ENCODE data around the gene BIVM. TPM values are rescaled to one million over a fixed set of nuclear protein-coding genes. Genes with fewer than 3 reads are reported as not detected.

Gene BIVM
- total RNA-seq, 1 experiment from 2014 or later: 31.8 TPM

DNA sequence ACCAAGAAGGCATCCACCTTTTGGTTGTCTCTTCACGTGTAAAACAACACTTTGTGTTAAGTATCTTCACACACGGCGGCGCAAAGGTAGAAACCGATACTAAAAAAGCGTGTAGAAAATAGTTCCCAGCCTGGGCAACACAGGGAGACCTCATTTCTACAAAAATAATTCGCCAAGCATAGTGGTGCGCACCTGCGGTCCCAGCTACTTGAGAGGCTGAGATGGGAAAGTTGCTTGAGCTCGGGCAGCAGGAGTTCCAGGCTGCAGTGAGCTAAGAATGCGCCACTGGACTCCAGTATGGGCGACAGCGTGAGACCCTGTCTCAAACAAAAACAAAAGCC is 46.3 kb downstream of the BIVM start:
- no peak for DNase-seq (ENCODE audit: low spot score)

DNA sequence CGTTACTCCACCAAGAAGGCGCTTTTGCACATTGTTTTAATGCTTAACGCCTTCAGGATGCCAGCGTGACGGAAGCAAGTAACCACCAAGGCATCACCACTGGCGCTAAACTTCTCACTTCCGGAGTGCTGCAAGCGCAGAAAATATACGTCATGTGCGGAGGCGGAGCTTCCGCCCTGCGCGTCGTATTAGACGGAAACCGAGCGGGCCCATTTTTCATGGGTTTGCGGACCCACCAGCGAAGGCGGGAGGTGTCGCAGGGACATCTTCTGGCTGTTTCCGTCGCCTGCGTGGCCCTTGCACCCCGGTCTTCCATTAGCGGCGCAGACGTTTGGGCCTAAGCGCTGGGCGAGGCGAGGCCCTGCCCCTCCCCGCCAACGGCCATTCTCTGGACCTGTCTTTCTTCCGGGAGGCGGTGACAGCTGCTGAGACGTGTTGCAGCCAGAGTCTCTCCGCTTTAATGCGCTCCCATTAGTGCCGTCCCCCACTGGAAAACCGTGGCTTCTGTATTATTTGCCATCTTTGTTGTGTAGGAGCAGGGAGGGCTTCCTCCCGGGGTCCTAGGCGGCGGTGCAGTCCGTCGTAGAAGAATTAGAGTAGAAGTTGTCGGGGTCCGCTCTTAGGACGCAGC is 46.8 kb downstream of the BIVM start, which contains the start of gene ERCC5:
Gene ERCC5 (plus strand): TSS at position 403 of the 631 bp plus-strand sequence. CDS start 235 bp downstream, outside the sequence.
- DNase-seq (ENCODE audit: low spot score): peak; percentile 93

DNA sequence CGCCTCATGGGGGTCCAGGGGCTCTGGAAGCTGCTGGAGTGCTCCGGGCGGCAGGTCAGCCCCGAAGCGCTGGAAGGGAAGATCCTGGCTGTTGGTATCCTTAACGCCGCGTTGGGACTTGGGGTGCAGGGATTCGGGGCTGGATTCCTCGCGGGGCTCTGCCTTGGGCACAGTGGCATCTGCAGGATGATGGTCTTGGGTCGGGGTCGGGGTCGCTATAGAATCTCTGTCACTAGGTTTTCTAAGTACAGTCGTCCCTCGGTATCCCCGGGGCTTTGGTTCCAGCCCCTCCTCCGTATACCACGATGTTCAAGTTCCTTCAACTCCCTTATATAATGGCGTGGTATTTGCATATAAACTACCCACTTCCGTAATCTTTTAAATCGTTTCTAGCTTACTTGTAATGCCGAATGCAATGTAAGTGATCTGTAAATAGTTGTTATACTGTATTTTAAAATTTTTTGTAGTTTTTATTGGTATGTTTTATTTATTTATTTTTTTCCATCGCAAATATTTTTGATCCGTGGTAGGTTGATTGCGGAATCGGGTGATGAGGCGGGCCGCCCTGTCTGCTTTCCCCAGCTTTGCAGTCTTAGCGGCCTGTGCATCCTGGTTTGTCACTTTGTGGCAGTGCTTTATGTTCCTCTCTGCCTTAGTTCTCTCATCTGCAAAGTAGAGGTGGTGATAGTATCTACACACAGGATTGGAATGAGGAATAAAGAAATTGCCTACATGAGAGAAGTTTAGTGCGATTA is 47.5 kb downstream of the BIVM start:
- peak; percentile 30 for DNase-seq (ENCODE audit: low spot score)

DNA sequence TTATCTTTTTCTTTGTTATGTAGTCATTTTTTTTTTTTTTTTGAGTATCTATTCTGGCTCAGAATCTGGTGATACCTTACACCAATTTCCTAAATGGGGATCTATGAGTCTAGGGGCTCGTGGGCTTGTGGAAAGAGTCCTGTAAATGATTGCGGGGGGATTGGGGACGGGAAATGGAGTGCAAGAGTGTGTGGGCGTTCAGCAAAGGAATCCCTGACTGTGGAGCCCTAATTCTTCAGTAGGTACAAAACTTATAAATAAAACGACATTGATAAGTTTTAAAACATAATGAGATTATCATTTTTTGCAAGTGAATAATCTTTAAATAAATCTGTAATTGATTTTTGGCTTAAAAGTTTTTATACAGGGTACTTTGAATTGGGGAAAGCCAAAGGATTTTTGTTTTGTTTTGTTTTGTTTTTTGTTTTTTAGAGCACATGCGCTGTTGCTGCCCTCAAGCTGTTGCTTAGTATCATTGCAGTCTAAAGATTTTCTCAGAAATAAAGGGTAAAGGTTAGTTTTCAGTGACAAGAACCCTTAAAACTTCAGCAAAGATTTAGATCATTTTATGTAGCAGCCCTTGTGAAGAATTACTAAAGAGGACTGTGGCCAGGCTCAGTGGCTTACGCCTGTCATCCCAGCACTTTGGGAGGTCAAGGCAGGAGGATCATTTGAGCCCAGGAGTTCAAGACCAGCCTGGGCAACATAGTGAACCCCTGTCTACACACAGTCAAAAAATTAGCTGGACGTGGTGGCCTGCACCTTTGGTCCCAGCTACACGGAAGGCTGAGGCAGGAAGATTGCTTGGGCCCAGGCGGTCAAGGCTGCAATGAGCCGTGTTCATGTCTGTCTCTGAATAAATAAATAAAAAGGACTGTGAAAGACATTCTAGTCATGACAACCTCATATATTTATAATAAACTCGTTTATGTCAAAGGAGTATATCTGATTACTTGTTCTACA is 48.6 kb downstream of the BIVM start:
- peak; percentile 33 for DNase-seq (ENCODE audit: low spot score)

DNA sequence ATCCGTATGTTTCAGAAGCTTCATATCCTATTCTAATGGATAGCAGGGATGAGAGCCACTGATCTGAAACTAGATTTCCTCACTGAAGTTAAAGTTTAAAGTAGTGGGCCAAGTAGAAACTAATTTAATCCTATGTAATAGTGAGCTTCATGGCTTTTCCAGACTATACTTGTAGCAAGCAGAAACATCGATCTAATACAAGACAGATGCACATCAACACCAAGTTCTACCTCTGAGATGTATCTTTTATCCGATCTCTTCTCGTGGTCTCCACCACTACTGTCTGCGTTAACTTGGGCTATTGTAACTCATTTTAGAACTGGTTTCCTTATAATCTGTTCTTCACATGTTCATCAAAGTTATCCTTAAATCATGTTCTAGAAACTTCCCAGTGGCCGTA is 50.0 kb downstream of the BIVM start:
- DNase-seq (ENCODE audit: low spot score): no peak

DNA sequence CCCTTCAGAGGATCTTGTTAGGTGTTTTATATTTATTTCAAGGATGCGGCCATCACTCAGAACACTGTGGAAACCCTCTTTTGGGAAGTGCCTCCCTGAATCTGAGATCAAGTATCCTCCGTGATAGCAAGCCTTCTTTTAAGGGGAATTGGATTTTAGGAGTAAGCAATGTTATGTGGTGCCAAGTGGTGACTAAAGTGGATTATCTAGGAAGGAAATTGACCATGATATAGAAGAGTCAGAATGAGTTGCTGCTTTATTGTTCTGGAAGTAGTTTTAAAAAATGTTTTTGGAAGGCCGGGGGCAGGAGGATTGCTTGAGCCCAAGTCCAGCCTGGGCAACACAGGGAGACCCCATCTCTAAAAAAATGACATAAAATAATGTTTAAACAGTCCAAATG is 53.6 kb downstream of the BIVM start:
- no peak for DNase-seq (ENCODE audit: low spot score)

DNA sequence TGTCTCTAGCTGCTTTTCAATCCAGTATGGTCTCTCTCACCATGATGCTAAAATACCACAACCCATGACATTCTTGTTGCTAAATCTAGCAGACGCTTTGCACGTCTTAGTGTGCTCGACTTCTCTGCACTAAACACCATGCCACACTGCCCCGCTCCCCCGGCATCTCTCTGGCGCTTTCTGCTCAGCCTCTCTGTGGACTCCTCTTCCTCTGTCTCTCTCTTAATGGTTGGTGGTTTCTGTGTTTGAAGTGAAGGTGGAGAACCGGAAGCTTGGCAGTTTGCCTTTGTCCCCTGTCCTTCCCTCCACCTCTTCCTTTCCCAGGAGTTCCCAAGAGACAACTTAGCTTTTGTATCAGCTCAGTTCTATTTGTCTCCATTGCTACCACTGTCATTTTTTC is 55.8 kb downstream of the BIVM start:
- no peak for DNase-seq (ENCODE audit: low spot score)

DNA sequence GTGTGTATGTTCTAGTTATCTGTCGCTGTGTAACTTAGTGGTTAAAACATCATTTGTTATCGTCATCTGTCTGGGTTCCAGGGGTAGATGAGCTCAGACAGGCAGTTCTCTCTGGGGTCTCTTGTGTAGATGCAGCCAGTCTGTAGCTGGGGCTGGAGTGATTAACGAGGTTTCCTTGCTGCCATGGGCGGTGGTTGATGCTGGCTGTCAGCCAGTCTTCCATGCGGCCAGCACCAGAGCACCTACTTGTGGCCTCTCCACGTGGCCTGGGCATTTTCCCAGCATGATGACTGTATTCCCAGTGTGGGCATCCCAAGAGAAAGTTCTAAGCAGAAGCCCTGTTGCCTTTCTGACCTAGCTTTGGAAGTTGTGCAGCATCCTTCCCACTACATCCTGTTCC is 57.6 kb downstream of the BIVM start:
- DNase-seq (ENCODE audit: low spot score): peak; percentile 46

DNA sequence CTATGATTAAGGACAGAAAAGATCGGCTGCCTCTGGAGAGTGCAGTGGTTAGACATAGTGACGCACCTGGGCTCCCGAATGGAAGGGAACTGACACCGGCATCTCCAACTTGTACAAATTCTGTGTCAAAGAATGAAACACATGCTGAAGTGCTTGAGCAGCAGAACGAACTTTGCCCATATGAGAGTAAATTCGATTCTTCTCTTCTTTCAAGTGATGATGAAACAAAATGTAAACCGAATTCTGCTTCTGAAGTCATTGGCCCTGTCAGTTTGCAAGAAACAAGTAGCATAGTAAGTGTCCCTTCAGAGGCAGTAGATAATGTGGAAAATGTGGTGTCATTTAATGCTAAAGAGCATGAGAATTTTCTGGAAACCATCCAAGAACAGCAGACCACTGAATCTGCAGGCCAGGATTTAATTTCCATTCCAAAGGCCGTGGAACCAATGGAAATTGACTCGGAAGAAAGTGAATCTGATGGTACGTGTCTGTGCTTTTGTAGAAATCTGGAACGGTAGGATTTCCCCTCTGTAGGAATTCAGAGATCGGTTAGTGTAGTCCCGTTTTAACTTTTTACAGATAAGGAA is 63.8 kb downstream of the BIVM start:
- no peak for DNase-seq (ENCODE audit: low spot score)

DNA sequence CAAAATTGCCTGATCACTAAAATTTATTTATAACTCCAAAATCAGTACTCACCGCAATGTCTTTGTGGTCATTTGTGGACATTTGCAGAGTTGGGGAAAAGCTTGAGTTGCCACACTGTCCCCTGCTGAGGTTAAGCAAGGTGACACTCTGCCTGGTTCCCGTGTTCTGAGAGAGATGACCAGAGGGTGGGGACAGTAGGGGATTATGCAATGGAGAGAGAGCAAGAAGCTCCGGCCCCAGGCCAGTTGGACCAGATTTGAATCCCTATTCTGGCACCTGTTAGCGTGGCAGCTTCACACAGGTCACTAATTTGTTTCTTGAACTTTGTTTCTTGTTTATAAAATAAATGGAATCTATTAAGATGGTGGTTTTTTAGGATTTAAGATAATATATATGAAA is 64.7 kb downstream of the BIVM start:
- no peak for DNase-seq (ENCODE audit: low spot score)

DNA sequence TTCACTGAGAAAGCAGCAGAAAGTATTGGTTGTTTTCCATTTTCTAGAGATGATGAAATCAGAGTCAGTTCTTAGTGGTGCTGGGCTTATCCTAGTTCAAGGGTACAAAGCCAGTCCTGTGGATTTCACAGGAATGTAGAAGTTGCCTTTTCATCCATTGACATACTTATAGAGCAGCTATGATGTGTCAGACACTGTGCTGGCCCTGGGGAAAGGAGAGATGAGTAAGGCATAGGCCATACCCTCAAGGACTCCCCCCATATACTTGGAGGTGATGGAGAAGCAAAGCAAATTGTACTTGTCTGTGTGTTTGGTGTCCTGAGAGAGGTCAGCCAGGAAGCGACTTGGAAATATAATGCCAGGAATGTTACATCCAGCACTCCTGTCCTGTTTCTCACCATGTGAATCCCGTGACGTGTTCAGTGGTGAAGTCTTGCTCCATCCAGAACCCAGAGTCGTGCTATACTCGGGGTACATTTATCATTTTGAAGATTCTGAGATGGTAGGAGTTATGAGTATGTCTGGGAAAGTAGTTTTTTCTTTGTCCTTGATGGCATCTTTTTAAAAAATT is 69.5 kb downstream of the BIVM start:
- DNase-seq (ENCODE audit: low spot score): no peak

DNA sequence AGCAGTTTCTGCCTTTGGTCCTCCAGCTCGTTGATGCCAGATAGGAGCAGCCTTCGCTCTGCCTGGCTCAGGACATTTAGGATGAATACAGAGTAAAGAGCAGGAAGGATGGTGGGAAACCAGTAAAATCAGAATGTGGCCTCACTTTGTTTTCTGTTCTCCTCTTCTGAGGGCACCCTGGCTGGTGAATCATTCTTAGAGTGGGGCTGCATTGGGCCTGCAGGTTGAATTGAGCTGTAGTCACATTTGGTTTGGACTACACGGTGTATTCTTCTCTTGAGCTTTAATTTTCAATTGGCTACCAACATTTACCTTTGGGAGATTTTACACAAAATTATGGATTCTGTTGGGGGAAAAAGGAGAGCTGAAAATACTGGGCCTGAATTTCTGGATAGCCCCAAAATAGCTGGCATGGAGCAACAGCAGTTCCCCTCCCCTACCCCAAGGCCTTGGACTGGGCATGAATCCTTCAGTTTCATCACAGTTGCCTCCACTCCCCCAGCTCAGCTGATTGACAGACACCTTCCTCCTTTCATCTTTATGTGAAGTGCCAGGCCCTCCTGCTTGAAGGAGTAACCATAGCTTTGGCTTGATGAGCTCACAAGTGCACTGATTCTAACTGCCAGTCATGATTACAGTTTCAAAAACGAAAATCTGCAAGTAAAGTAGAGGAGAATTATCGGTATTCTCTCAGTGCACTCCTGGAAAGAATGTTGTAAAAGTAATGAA is 71.2 kb downstream of the BIVM start:
- DNase-seq (ENCODE audit: low spot score): no peak

DNA sequence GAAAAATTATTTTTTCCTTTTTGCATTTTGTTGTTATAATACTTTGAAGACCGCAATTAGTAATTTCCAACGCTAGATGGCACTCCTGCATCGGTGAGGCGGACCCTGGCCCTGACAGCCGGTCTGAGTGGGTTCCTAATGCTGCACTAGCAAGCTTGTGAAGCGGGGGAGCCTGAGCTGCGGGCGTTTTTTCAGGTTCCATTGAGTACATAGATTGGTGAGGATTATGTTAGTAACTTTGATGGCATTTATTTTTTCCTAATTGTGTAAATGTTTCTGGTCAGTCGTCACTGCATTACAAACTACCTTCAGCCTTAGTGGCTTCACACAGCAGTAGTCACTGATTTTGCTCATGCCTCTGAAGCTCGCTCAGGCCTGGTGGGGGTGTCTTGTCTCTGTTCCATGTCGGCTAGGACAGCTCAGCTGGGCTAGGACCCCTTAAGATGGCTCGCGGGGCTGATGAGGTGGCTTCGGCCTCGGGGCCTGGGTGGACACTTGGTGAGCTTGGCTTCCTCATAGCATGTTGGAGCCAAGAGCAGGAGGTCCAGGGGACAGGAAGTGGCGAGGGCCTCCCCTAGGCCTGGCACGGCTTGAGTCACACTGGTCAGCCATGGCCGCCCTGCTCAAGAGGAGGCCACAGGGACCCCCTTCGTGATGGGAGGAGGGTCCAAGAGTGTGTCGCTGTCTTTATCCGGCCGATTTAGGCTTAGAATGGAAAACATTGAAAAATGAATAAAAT is 71.9 kb downstream of the BIVM start:
- DNase-seq (ENCODE audit: low spot score): peak; percentile 40

DNA sequence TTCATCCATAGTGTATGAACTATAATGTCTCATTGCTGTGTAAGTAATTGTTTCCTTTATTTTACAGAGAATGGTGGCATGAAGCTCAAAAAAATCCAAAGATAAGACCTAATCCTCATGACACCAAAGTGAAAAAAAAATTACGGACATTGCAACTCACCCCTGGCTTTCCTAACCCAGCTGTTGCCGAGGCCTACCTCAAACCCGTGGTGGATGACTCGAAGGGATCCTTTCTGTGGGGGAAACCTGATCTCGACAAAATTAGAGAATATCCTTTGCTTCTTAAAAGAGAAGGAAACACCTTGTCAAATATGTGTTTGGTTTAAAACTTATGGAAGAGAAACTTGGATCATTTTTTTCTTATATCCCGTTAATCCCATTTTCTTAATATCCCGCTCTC is 73.2 kb downstream of the BIVM start:
- no peak for DNase-seq (ENCODE audit: low spot score)

DNA sequence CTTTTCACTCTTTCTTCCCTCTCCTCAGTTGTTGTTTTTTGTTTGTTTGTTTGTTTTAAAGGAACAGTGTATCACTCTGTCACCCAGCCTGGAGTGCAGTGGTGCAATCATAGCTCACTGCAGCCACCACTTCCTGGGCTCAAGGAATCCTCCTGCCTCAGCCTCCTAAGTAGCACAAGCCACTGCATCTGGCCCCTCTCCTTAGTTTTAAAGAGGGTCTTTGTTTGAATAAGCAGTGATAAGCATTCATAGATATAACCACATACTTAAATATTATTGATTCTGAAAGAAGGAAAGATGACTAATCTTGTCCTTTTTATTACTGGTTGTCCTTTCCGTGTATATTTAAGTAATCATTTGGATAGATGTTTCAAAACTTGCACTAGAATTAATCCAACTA is 73.6 kb downstream of the BIVM start:
- DNase-seq (ENCODE audit: low spot score): no peak

DNA sequence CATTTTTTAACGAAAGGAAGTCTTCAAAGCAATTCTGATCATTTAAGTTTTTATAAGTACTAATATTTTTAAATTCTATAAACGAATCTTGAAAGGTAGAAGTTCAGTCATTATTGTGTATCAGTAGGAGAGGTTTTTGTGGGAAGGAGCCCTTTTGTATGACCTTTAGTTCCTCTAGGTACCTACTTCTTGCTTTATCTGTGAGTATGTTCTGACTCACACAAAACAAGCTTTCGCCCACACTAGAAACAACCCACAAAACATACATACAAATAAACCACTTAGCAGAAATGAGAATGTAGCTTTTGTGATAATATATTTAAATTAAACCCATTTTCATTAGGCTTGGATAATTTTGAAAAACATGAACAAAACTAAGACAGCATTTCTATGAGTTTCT is 74.7 kb downstream of the BIVM start:
- no peak for DNase-seq (ENCODE audit: low spot score)

DNA sequence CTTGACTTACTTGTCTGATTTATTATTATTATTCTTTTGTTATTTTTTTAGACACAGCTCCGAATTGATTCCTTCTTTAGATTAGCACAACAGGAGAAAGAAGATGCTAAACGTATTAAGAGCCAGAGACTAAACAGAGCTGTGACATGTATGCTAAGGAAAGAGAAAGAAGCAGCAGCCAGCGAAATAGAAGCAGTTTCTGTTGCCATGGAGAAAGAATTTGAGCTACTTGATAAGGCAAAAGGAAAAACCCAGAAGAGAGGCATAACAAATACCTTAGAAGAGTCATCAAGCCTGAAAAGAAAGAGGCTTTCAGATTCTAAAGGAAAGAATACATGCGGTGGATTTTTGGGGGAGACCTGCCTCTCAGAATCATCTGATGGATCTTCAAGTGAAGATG is 76.3 kb downstream of the BIVM start:
- DNase-seq (ENCODE audit: low spot score): no peak

DNA sequence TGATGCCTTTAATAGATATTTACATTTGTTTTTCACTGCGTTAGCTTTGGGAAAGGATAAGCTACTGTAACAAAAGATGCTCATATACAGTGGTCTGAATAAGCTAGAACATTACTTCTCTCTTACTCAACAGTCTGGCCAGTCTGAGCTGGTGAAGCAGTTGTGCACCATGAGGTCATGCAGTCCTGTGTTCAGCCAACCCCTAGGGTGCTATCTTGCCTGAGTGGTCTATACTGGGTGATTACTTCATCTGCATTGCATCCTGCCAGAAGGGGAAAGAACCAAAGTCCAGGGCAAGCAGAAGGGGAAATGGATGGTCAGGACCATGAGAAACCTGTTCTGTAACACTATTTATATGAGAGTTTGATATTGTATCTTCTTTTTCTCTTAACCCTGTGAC is 78.4 kb downstream of the BIVM start:
- DNase-seq (ENCODE audit: low spot score): no peak

DNA sequence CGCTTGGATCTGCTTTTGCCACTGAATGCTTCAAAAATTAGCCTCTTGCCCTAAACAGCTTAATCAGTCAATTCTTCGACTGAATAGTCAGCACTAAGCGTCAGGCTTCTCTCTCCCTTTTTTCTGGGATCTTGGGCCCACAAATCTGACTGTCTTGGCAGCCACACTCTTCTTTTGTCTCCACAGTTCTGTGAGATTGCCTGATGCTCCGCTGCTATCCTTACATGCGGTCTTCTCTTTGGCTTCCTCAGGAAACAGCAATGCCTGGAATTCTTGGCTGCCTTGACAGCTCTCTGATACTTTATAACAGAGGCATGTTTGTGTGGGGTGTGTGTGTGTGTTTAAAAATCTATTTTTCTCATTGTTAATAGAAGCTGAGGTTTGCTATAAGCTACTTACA is 79.6 kb downstream of the BIVM start:
- DNase-seq (ENCODE audit: low spot score): no peak

DNA sequence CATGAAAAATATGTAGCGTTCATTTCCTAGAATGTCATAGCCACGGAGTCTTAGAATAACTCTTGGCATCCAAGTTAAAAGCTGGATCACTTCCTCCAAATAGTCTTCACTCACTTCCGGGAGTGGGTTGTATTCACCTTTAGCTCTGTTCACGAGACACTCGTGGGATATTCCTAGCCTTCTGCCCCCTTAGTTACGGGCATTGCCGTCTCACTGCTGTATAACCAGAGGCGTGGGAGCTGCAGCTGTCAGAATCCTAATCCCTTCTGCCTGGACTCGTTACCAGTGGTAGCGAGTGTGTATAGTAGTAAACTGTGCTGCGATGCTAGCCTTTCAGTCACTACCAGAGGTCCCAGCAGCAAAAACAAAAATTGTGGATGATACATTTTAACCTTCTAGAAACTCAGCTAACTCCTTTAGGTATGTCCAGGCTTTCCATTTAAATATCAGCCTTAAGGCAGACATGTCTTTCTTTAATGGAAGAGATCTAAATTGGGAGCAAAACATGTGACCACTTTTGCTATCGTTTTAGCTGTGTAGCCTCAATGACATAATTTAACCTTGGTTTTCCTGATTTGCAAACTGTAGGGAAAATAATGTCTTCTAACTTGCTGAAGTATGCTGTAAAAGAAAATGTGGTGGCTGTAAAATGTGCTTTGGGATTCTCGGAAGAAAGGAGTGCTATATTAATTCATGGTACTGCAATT is 81.0 kb downstream of the BIVM start:
- DNase-seq (ENCODE audit: low spot score): no peak

Data from A172 (cell line).